Stimulated activated CD4-positive, alpha-beta T cell treated with anti-CD3 and anti-CD28 coated beads, Interleukin-1b, Interleukin-23, amount 100 ng/mL, for 24 hours (primary cell): ENCODE results near the gene AMBRA1.

ENCODE experiments used
- DNase-seq, 4 experiments: peaks; one replicate each; pipeline ENCODE4 v3.0.0-alpha.2; 2020; ENCODE audit warnings: low read depth in 4 of 4, low spot score in 1 of 4

The AMBRA1 gene, protein sequence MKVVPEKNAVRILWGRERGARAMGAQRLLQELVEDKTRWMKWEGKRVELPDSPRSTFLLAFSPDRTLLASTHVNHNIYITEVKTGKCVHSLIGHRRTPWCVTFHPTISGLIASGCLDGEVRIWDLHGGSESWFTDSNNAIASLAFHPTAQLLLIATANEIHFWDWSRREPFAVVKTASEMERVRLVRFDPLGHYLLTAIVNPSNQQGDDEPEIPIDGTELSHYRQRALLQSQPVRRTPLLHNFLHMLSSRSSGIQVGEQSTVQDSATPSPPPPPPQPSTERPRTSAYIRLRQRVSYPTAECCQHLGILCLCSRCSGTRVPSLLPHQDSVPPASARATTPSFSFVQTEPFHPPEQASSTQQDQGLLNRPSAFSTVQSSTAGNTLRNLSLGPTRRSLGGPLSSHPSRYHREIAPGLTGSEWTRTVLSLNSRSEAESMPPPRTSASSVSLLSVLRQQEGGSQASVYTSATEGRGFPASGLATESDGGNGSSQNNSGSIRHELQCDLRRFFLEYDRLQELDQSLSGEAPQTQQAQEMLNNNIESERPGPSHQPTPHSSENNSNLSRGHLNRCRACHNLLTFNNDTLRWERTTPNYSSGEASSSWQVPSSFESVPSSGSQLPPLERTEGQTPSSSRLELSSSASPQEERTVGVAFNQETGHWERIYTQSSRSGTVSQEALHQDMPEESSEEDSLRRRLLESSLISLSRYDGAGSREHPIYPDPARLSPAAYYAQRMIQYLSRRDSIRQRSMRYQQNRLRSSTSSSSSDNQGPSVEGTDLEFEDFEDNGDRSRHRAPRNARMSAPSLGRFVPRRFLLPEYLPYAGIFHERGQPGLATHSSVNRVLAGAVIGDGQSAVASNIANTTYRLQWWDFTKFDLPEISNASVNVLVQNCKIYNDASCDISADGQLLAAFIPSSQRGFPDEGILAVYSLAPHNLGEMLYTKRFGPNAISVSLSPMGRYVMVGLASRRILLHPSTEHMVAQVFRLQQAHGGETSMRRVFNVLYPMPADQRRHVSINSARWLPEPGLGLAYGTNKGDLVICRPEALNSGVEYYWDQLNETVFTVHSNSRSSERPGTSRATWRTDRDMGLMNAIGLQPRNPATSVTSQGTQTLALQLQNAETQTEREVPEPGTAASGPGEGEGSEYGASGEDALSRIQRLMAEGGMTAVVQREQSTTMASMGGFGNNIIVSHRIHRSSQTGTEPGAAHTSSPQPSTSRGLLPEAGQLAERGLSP (N-terminal part only)

GRCh38 chr11:46593550-46594373 is at the start of gene AMBRA1:
Gene AMBRA1, minus strand, starts transcription at chr11:46594023. Its CDS starts 45,643 bp downstream, at chr11:46548380.
- peak; percentile 51 to 77 (median 66) for DNase-seq

GRCh38 chr11:46643531-46643930 is 49.7 kb upstream of the AMBRA1 start:
- DNase-seq, result no peak

- DNase-seq, result no peak
Observed at GRCh38 chr11:46642627-46643335, 49.0 kb upstream of the AMBRA1 start.

DNA sequence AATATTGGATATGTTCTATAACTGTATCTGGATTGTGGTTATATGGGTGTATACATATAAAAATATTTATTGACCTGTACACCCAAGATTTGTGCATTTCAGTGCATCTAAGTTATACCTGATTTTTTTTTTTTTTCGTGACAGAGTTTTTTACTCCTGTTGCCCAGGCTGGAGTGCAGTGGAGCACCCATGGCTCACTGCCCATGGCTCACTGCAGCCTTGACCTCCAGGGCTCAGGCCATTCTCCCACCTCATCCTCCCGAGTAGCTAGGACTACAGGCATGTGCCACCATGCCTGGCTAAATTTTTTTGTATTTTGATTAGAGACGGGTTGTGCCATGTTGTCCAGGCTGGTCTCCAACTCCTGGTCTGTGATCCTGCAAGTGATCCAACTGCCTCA is 47.8 kb upstream of the AMBRA1 start:
- DNase-seq, result no peak

GRCh38 chr11:46640036-46640788 is 46.4 kb upstream of the AMBRA1 start:
- no peak for DNase-seq

GRCh38 chr11:46639197-46639839 is 45.5 kb upstream of the AMBRA1 start:
- DNase-seq, result no peak

GRCh38 chr11:46637546-46637945 is 43.7 kb upstream of the AMBRA1 start:
- no peak for DNase-seq

- DNase-seq, result no peak
Observed at GRCh38 chr11:46635557-46636139, 41.8 kb upstream of the AMBRA1 start.

DNA sequence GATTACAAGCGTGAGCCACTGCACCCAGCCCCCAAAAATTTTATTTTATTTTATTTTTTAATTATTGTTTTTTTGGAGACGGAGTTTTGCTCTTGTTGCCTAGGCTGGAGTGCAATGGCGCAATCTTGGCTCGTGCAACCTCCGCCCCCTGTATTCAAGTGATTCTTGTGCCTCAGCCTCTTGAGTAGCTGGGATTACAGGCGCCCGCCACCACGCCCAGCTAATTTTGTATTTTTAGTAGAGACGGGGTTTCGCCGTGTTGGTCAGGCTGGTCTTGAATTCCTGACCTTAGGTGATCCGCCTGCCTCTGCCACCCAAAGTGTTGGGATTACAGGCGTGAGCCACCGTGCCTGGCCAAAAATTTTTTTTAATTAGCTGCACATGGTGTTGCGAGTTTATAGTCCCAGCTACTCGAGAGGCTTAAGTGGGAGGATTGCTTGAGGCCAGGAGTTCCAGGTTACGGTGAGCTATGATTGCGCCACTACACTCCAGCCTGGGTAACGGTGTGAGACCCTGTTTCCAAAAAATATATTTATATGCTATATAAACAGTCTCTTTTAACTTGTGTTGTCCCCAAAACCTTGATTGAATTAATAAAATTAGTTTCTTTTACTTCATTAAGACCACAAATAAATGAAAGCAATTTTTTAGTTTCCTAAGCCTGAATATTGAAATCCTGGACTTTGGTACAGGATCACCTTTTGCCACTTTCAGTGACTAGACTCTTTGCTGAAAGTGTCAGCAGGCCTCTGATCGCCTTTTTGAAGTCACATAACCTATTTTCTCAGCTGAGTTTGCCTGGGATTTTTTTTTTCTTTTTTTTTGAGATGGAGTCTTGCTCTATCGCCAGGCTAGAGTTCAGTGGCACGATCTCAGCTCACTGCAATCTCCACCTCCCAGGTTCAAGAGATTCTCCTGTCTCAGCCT is 39.7 kb upstream of the AMBRA1 start:
- no peak for DNase-seq

- DNase-seq, result no peak
Observed at GRCh38 chr11:46632502-46632901, 38.7 kb upstream of the AMBRA1 start.

DNA sequence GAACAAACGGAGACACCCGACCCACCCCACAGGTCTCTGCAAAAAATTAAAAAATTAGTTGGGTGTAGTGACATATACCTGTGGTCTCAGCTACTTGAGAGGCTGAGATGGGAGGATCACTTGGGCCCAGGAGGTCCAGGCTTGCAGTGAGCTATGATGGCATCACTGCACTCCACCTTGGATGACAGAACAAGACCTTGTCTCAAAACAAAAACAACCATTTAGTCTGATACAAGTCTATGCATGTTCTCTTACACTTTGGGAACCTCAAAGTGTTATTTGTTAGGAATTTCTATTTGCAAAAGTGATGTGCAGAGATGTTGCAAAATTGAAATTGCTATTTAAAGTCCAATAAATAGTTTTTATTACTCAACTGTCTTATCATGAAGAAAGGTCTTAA is 37.9 kb upstream of the AMBRA1 start:
- DNase-seq, result no peak

DNA sequence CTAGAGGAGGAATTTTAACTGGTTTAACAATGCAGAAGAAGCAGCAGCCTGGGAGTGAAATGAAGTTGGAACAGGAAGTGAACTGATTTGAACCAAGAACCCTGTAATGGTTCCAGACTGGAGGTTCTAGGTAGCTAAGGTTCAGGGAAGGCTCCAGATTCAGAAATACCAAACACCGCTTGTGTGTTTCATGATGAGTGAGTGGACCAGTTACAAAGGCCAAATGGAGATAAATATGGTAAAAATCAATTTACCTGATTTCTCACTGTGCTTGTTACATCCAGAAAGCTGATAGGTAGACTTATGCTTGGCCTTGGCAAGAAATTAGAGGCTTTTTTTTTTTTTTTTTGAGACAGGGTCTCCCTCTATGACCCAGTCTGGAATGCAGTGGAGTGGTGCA is 36.4 kb upstream of the AMBRA1 start:
- no peak for DNase-seq

DNA sequence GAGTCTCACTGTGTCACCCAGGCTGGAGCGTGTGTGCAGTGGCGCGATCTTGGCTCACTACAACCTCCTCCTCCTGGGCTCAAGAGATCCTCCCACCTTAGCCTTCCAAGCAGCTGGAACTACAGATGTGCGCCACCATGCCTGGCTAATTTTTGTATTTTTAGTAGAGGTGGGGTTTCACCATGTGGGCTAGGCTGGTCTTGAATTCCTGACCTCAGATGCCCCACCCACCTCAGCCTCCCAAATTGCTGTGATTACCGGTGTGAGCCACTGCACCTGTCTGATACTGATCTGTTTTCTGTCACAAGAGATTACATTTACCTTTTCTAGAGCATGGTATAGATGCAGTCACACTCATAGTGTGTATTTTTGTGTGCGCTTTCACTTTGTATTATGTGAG is 35.1 kb upstream of the AMBRA1 start:
- DNase-seq, result no peak

DNA sequence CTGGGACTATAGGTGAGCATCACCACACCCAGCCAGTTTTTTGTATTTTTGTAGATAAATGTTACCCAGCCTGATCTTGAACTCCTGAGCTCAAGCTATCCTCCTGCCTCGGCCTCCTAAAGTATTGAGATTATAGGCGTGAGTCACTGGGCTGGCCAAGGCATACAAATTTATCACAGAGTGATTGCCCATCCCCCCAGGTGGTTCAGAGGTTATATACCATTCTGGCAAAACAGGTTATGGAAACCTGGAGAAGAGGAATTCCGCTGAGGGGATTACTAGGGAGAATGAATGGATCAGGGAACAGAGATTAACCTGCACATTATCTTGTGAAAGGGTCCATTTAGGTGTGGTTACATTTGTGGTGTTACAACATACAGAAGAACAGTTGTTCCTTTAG is 31.6 kb upstream of the AMBRA1 start:
- no peak for DNase-seq

DNA sequence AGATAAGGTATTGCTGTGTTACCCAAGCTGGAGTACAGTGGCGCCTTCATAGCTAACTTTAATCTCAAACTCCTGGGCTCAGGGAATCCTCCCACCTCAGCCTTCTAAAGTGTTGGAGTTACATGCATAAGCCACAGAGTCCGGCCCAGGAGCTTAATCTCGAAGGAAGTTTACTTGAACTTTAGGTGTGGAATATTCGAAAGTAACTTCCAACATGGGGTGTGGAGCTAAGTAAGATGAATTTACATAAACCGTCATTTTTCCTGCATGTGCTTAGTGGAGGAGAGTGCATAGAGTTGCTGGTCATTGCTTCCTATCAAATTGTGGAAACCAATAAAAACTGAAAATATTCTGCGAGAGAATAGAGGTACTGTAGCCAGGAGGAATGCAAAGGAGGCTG is 25.0 kb upstream of the AMBRA1 start:
- DNase-seq, result no peak

GRCh38 chr11:46617972-46618314 is 24.1 kb upstream of the AMBRA1 start:
- DNase-seq, result no peak
